Amniotic epithelial cell (primary cell): Measurements from ENCODE around the gene CCSAP.

ENCODE experiments used
- DNase-seq: peaks from one replicate; pipeline ENCODE4 v3.0.0-alpha.2; 2010; ENCODE audit warnings: low read depth

CCSAP gene

GRCh38 chr1:229287267-229287666 lies 55.6 kb downstream of the CCSAP start:
- DNase-seq: no peak

- DNase-seq: no peak
Measured at GRCh38 chr1:229286099-229286766, 56.6 kb downstream of the CCSAP start.

GRCh38 chr1:229285440-229285839 lies 57.4 kb downstream of the CCSAP start:
- DNase-seq: peak; percentile 78

- DNase-seq: no peak
Measured at GRCh38 chr1:229284887-229285286, 58.0 kb downstream of the CCSAP start.

- no peak for DNase-seq
Measured at GRCh38 chr1:229283183-229283611, 59.6 kb downstream of the CCSAP start.

GRCh38 chr1:229282295-229282823 lies 60.5 kb downstream of the CCSAP start:
- no peak for DNase-seq

- no peak for DNase-seq
Measured at GRCh38 chr1:229281339-229281926, 61.4 kb downstream of the CCSAP start.

- no peak for DNase-seq
Measured at GRCh38 chr1:229280921-229281320, 61.9 kb downstream of the CCSAP start.

GRCh38 chr1:229280037-229280828 lies 62.6 kb downstream of the CCSAP start:
- no peak for DNase-seq

GRCh38 chr1:229279242-229279641 lies 63.6 kb downstream of the CCSAP start:
- DNase-seq: no peak

- DNase-seq: no peak
Measured at GRCh38 chr1:229278120-229278741, 64.6 kb downstream of the CCSAP start.

GRCh38 chr1:229275005-229275404 lies 67.8 kb downstream of the CCSAP start:
- DNase-seq: no peak

- DNase-seq: no peak
Measured at GRCh38 chr1:229273507-229274232, 69.2 kb downstream of the CCSAP start.

GRCh38 chr1:229272164-229273158 lies 70.4 kb downstream of the CCSAP start:
- no peak for DNase-seq

GRCh38 chr1:229271448-229272159 lies 71.2 kb downstream of the CCSAP start:
- no peak for DNase-seq
